Keratinocyte (primary cell): ENCODE data around the gene SETD9.

Experiments
- CTCF ChIP-seq, 3 experiments: IDR thresholded peaks in 1 of 3; conservative IDR thresholded peaks in 1 of 3; optimal IDR thresholded peaks in 1 of 3; 2 replicates in 2 of 3; 3 replicates in 1 of 3; pipeline versions ENCODE3 to v1.5.1; 2011; ENCODE audit warnings: low read length in 3 of 3, mild to moderate bottlenecking in 3 of 3, moderate library complexity in 2 of 3, control low read depth in 1 of 3, inconsistent platforms in 1 of 3; ENCODE audit not compliant: insufficient read depth in 2 of 3; ENCODE audit errors: extremely low read depth in 1 of 3
- EZH2 ChIP-seq: IDR thresholded peaks from one replicate; pipeline ENCODE4 v1.6.1; 2012; ENCODE audit warnings: inconsistent platforms, mild to moderate bottlenecking, low read length, moderate library complexity

DNA sequence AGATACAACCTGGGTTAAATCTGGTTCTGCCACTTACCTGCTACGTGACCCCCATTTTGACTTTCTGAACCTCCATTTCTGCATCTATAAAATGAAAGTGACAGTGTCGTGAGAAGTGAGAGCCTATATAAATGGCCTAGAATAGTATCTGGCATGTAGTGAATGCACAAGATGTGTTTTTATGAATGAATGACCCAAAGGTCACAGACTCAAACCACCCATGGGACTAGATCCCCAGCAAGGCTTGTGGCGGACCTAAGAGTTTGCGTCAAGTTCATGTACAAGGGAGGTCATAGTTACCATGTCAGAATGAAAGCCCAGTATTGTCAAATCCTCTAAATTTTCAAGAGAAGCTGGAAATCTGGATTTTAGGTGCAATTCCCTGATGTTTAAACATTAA is 11.2 kb upstream of the SETD9 start:
- no peak for TF ChIP-seq CTCF (optimal IDR thresholded peaks at IDR 0.05 in 1 of 3, IDR thresholded peaks at IDR 0.05 in 1 of 3, conservative IDR thresholded peaks at IDR 0.05 in 1 of 3; ENCODE audit: extremely low read depth in 1 of 3, insufficient read depth in 2 of 3, low read length in 3 of 3)
- TF ChIP-seq EZH2 = no peak
